Measurements from ENCODE around the gene HEXA. TPM values are rescaled to one million over a fixed set of nuclear protein-coding genes. Genes with fewer than 3 reads are reported as not detected.
A peak's percentile ranks its signal among the peaks of the same experiment; 100 is the strongest.
"Not testable (repeated sequence)": the region's sequence is repeated elsewhere in the genome, so short reads cannot be mapped to it uniquely, and the experiment has no call there.

The HEXA gene
- 31.2 TPM for polyA plus RNA-seq (2013, experiment 1 of 2)
- polyA plus RNA-seq (2013, experiment 2 of 2) = 30.4 TPM

GRCh38 chr15:72375846-72376581, at the start of gene HEXA:
Gene HEXA, minus strand, starts transcription at chr15:72376014. Its CDS starts 42 bp downstream, at chr15:72375972.
- peaks cover 7% of the 10 kb centered on the region; the same call in 1 of the 2 replicates for H3K27me3 ChIP-seq (ENCODE audit: insufficient read depth, low read length)
- H3K4me1 ChIP-seq (ENCODE audit: insufficient read depth, low read length) = no peaks in the 10 kb centered on the region
- H3K4me3 ChIP-seq (ENCODE audit: low read length) = peak within 1 kb of the TSS; percentile 94
- no peaks in the 10 kb centered on the region for H3K36me3 ChIP-seq (ENCODE audit: insufficient read depth, low read length)
- WGBS = under 1% methylated on average over 50 of the region's 50 CpGs
- peak within 1 kb of the TSS; percentile 76 for H3K27ac ChIP-seq (ENCODE audit: low read depth, low read length)
- no peaks in the 10 kb centered on the region for H3K9me3 ChIP-seq (ENCODE audit: insufficient read depth, low read depth, low read length)
- peak within 1 kb of the TSS; percentile 94 for H3K9ac ChIP-seq (ENCODE audit: low read depth, low read length)

DNA sequence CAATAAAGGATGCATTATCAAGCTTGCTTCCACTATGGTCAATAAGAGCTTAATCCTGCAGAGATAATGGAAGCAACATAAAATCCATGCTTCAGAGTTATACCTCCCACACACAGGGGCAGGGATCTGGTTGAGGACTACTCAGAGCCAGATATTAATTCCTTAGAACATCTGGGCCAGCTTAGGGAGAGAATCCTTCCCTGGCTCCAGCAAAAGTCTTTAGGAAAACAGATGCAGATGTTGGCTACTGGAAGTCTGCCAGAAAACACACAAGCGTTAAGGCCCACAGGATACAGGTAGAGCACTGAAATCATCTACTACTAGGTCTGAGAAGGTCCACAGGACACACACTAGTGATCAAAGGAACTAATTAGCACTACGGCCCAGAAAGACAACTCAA, 47.4 kb upstream of the HEXA start:
- Histone ChIP-seq H3K27ac (ENCODE audit: low read depth, low read length) (no peak overlapping the region), H3K4me3 (ENCODE audit: low read length) (no peak overlapping the region), H3K9me3 (ENCODE audit: insufficient read depth, low read depth, low read length) (peaks cover 16% of the 10 kb centered on the region), H3K4me1 (ENCODE audit: insufficient read depth, low read length) (no peaks in the 10 kb centered on the region), H3K9ac (ENCODE audit: low read depth, low read length) (no peak overlapping the region), H3K36me3 (ENCODE audit: insufficient read depth, low read length) (no peaks in the 10 kb centered on the region), H3K27me3 (ENCODE audit: insufficient read depth, low read length) (peaks cover 6% of the 10 kb centered on the region; the same call in 1 of the 2 replicates)
- WGBS = 85% methylated on average over 2 of the region's 2 CpGs

- Histone ChIP-seq H3K4me1 (ENCODE audit: insufficient read depth, low read length) (no peaks in the 10 kb centered on the region), H3K9me3 (ENCODE audit: insufficient read depth, low read depth, low read length) (peaks cover 11% of the 10 kb centered on the region; the same call in 1 of the 2 replicates), H3K27ac (ENCODE audit: low read depth, low read length) (no peak overlapping the region), H3K9ac (ENCODE audit: low read depth, low read length) (no peak overlapping the region), H3K4me3 (ENCODE audit: low read length) (no peak overlapping the region), H3K27me3 (ENCODE audit: insufficient read depth, low read length) (peaks cover 6% of the 10 kb centered on the region; the same call in 1 of the 2 replicates), H3K36me3 (ENCODE audit: insufficient read depth, low read length) (no peaks in the 10 kb centered on the region)
- WGBS = 90% methylated on average over 1 of the region's 1 CpG
Measured at GRCh38 chr15:72421484-72421883, 45.7 kb upstream of the HEXA start.

DNA sequence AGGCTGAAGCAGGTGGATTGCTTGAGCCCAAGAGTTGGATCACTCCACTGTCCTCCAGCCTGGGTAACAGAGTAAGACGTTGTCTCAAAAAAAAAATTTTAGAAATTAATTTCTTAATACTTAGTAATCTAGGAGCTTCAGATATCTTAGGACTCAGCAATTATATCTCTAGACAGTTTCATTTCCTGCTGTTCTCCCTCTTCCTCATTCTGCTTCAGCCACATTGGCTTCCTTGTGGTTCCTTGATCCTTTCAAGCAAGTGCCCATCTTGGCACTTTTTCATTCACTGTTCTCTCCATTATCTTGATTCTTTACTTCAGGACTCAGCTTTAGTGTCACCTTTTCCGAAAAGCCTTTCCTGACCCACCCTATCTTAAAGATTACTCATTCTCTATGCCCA, 44.8 kb upstream of the HEXA start:
- Histone ChIP-seq H3K4me1 (ENCODE audit: insufficient read depth, low read length) (no peaks in the 10 kb centered on the region), H3K9ac (ENCODE audit: low read depth, low read length) (no peak overlapping the region), H3K9me3 (ENCODE audit: insufficient read depth, low read depth, low read length) (peaks cover 6% of the 10 kb centered on the region; the same call in 1 of the 2 replicates), H3K27me3 (ENCODE audit: insufficient read depth, low read length) (peaks cover 6% of the 10 kb centered on the region; the same call in 1 of the 2 replicates), H3K36me3 (ENCODE audit: insufficient read depth, low read length) (no peaks in the 10 kb centered on the region), H3K4me3 (ENCODE audit: low read length) (no peak overlapping the region), H3K27ac (ENCODE audit: low read depth, low read length) (no peak overlapping the region)
- 86% methylated on average over 1 of the region's 2 CpGs for WGBS

- H3K9me3 ChIP-seq (ENCODE audit: insufficient read depth, low read depth, low read length); H3K4me1 ChIP-seq (ENCODE audit: insufficient read depth, low read length); H3K27me3 ChIP-seq (ENCODE audit: insufficient read depth, low read length); H3K4me3 ChIP-seq (ENCODE audit: low read length); H3K36me3 ChIP-seq (ENCODE audit: insufficient read depth, low read length); H3K27ac ChIP-seq (ENCODE audit: low read depth, low read length); H3K9ac ChIP-seq (ENCODE audit: low read depth, low read length): not testable (repeated sequence)
- 94% methylated on average over 3 of the region's 3 CpGs for WGBS
Measured at GRCh38 chr15:72419768-72420167, 44.0 kb upstream of the HEXA start.

GRCh38 chr15:72415304-72415703, 39.5 kb upstream of the HEXA start:
- no peak overlapping the region for H3K27ac ChIP-seq (ENCODE audit: low read depth, low read length)
- no peak overlapping the region for H3K9ac ChIP-seq (ENCODE audit: low read depth, low read length)
- 76% methylated on average over 2 of the region's 2 CpGs for WGBS
- H3K4me3 ChIP-seq (ENCODE audit: low read length) = no peak overlapping the region
- H3K4me1 ChIP-seq (ENCODE audit: insufficient read depth, low read length) = no peaks in the 10 kb centered on the region
- no peaks in the 10 kb centered on the region for H3K9me3 ChIP-seq (ENCODE audit: insufficient read depth, low read depth, low read length)
- no peaks in the 10 kb centered on the region for H3K27me3 ChIP-seq (ENCODE audit: insufficient read depth, low read length)
- H3K36me3 ChIP-seq (ENCODE audit: insufficient read depth, low read length) = no peaks in the 10 kb centered on the region

DNA sequence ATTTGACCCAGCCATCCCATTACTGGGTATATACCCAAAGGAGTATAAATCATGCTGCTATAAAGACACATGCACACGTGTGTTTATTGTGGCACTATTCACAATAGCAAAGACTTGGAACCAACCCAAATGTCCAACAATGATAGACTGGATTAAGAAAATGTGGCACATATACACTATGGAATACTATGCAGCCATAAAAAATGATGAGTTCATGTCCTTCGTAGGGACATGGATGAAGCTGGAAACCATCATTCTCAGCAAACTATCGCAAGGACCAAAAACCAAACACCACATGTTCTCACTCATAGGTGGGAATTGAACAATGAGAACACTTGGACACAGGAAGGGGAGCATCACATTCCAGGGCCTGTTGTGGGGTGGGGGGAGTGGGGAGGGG, 37.5 kb upstream of the HEXA start:
- peaks cover 12% of the 10 kb centered on the region for H3K27me3 ChIP-seq (ENCODE audit: insufficient read depth, low read length)
- not testable (repeated sequence) for H3K4me3 ChIP-seq (ENCODE audit: low read length); H3K27ac ChIP-seq (ENCODE audit: low read depth, low read length); H3K4me1 ChIP-seq (ENCODE audit: insufficient read depth, low read length); H3K9ac ChIP-seq (ENCODE audit: low read depth, low read length); H3K36me3 ChIP-seq (ENCODE audit: insufficient read depth, low read length); H3K9me3 ChIP-seq (ENCODE audit: insufficient read depth, low read depth, low read length)
- 100% methylated on average over 1 of the region's 3 CpGs for WGBS

- peaks cover 30% of the 10 kb centered on the region for H3K27me3 ChIP-seq (ENCODE audit: insufficient read depth, low read length)
- no peaks in the 10 kb centered on the region for H3K4me1 ChIP-seq (ENCODE audit: insufficient read depth, low read length)
- H3K27ac ChIP-seq (ENCODE audit: low read depth, low read length) = no peak overlapping the region
- no peak overlapping the region for H3K4me3 ChIP-seq (ENCODE audit: low read length)
- no peaks in the 10 kb centered on the region for H3K9me3 ChIP-seq (ENCODE audit: insufficient read depth, low read depth, low read length)
- H3K36me3 ChIP-seq (ENCODE audit: insufficient read depth, low read length) = no peaks in the 10 kb centered on the region
- no peak overlapping the region for H3K9ac ChIP-seq (ENCODE audit: low read depth, low read length)
- no CpG with 5 or more reads among the region's 1 CpG for WGBS
Measured at GRCh38 chr15:72411544-72411943, 35.7 kb upstream of the HEXA start.

DNA sequence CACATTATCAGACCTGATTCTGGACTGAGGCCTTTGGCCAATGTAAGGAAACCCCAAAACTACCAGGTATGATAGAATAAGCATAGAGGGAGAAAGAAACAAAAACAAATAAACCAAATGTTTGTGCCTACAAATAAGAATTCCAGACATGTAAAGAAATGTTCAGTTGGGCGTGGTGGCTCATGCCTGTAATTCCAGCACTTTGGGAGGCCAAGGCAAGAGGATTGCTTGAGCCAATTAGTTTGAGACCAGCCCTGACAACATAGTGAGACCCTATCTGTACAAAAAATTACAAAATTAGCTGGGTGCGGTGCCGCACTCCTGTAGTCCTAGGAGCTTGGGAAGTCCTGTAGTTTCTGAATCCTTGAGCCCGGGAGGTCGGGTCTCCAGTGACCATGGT, 35.3 kb upstream of the HEXA start:
- Histone ChIP-seq H3K9me3 (ENCODE audit: insufficient read depth, low read depth, low read length) (no peaks in the 10 kb centered on the region), H3K27me3 (ENCODE audit: insufficient read depth, low read length) (peaks cover 34% of the 10 kb centered on the region), H3K9ac (ENCODE audit: low read depth, low read length) (no peak overlapping the region), H3K36me3 (ENCODE audit: insufficient read depth, low read length) (no peaks in the 10 kb centered on the region), H3K27ac (ENCODE audit: low read depth, low read length) (no peak overlapping the region), H3K4me1 (ENCODE audit: insufficient read depth, low read length) (no peaks in the 10 kb centered on the region), H3K4me3 (ENCODE audit: low read length) (no peak overlapping the region)
- WGBS = 89% methylated on average over 5 of the region's 5 CpGs

- Histone ChIP-seq H3K9ac (ENCODE audit: low read depth, low read length) (no peak overlapping the region), H3K4me3 (ENCODE audit: low read length) (no peak overlapping the region), H3K27me3 (ENCODE audit: insufficient read depth, low read length) (peaks cover 64% of the 10 kb centered on the region), H3K9me3 (ENCODE audit: insufficient read depth, low read depth, low read length) (no peaks in the 10 kb centered on the region), H3K27ac (ENCODE audit: low read depth, low read length) (no peak overlapping the region), H3K36me3 (ENCODE audit: insufficient read depth, low read length) (no peaks in the 10 kb centered on the region), H3K4me1 (ENCODE audit: insufficient read depth, low read length) (no peaks in the 10 kb centered on the region)
- 76% methylated on average over 3 of the region's 3 CpGs for WGBS
Measured at GRCh38 chr15:72406936-72407335, 31.1 kb upstream of the HEXA start.

- peaks cover 68% of the 10 kb centered on the region for H3K27me3 ChIP-seq (ENCODE audit: insufficient read depth, low read length)
- no peaks in the 10 kb centered on the region for H3K9me3 ChIP-seq (ENCODE audit: insufficient read depth, low read depth, low read length)
- H3K27ac ChIP-seq (ENCODE audit: low read depth, low read length) = no peak overlapping the region
- H3K4me3 ChIP-seq (ENCODE audit: low read length) = no peak overlapping the region
- no peak overlapping the region for H3K9ac ChIP-seq (ENCODE audit: low read depth, low read length)
- no peaks in the 10 kb centered on the region for H3K36me3 ChIP-seq (ENCODE audit: insufficient read depth, low read length)
- H3K4me1 ChIP-seq (ENCODE audit: insufficient read depth, low read length) = no peaks in the 10 kb centered on the region
Measured at GRCh38 chr15:72404841-72405240, 29.0 kb upstream of the HEXA start.

All from HUES64 (cell line).